SH-SY5Y (cell line): ENCODE data around the gene KBTBD3.

Source experiments
- GATA2 ChIP-seq: IDR thresholded peaks from 2 replicates; pipeline ENCODE4 v1.6.1; 2011; ENCODE audit warnings: mild to moderate bottlenecking, low read depth, low read length
- GATA3 ChIP-seq: IDR thresholded peaks from 2 replicates; pipeline ENCODE4 v1.6.1; 2011; ENCODE audit warnings: low read depth, mild to moderate bottlenecking, low read length, moderate library complexity

- TF ChIP-seq GATA2 = no peak
- no peak for TF ChIP-seq GATA3
Measured at GRCh38 chr11:106086135-106086534, 9.0 kb upstream of the KBTBD3 start.
